ENCODE data around the gene MSMP. TPM values are rescaled to one million over a fixed set of nuclear protein-coding genes. Genes with fewer than 3 reads are reported as not detected.
A peak's percentile ranks its signal among the peaks of the same experiment; 100 is the strongest.

Gene MSMP
- total and polyA plus RNA-seq, 5 experiments from 2014 or later = 0.88 to 1.7 (median 1.3) TPM; not detected in 2

DNA sequence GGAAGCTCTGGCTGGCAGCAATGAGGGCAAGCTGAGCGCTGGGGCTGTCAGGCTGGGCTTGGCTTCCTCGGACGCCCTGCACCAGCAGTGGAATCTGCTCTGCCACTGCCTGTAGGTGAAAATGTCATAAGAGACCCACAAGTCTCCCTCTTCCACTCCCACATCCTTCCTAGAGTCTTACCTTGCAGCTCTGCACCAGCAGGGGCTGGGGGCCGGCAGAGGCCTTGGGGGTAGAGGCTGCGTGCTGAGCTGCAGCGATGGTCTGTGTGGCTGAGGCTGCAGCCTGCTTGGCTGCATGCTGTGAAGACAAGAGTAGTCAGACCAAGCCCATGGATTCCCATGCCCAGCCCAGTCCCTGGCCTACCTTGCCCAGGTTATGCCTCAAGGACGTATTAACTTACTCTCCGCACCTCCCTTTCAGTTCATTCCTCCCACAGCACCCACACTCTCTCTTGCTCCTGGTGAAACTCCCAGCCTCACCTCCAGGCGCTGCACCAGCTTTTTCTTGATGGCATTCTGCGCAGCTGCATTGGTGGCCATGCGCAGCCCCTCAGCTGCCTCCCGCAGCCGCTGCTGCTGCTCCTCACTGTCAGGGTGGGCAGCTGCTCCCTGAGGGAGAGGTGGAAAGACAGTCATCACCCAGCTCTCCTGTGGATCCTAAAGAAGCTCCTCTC lies 39.4 kb downstream of the MSMP start:
- Mint-ChIP-seq H3K36me3 (peaks cover 0 to 95% (median 26%) of the 10 kb centered on the region in 3 donors), H3K27ac (peak overlapping the region in 5 of 10 donors; percentile 20 to 76 (median 53)), H3K4me3 (no peak overlapping the region), H3K4me1 (peaks cover 0 to 12% (median 6%) of the 10 kb centered on the region in 4 donors), H3K27me3 (no peaks in the 10 kb centered on the region), H3K9me3 (no peaks in the 10 kb centered on the region)
- POLR2A ChIA-PET = no interaction called here
- DNase-seq (no peak), ATAC-seq (no peak)

DNA sequence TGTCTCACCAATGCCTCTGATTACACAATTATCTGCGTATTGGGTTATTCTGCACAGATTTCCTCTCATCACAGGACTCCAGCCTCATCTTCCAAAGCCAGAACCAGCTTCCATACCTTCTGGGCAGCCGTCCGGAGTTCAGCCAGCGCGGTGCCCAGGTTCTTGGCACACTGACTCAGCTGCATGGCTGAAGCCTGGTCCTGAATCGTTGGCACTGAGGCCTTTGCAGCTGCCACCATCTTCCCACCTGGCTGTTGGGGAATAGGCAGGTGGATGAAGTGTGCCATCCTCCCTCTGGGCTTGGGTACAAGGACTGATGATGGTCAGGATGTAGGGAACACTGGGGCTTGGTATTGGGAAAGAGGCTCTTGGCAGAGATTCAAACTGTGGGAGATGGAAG lies 40.0 kb downstream of the MSMP start:
- no peak overlapping the region for H3K4me3 Mint-ChIP-seq
- DNase-seq (no peak), ATAC-seq (no peak)
- POLR2A ChIA-PET = interaction anchor here (1.9 kb wide), 1 partner anchor 18 kb away, joined by 4 read pairs; the partner anchor contains the start of gene TLN1
- H3K27ac Mint-ChIP-seq = peak overlapping the region in 2 of 10 donors; percentile 66 to 76
- H3K36me3 Mint-ChIP-seq = peaks cover 0 to 94% (median 23%) of the 10 kb centered on the region in 3 donors
- H3K4me1 Mint-ChIP-seq = peaks cover 0 to 12% (median 4%) of the 10 kb centered on the region in 4 donors
- no peaks in the 10 kb centered on the region for H3K9me3 Mint-ChIP-seq
- H3K27me3 Mint-ChIP-seq = no peaks in the 10 kb centered on the region

DNA sequence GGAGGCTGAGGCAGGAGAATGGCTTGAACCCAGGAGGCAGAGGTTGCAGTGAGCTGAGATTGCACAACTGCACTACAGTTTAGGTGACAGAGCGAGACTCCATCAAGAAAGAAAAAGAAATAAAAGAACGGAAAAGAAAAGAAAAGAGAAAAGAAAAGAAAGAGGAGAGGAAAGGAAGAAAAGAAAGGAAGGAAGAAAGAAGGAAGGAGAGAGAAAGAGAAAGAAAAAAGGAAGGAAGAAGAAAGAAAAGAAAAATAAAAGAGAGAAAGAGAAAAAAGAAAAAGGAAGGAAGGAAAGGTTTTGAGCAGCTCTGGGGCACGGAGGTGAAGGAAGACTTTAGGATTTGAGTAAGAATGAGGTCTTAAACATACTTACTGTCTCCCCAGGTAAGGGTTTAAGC lies 40.5 kb downstream of the MSMP start:
- H3K36me3 Mint-ChIP-seq = peaks cover 0 to 94% (median 23%) of the 10 kb centered on the region in 3 donors
- H3K9me3 Mint-ChIP-seq = no peaks in the 10 kb centered on the region
- peak overlapping the region in 4 of 10 donors; percentile 14 to 44 (median 33) for H3K27ac Mint-ChIP-seq
- H3K4me1 Mint-ChIP-seq = peaks cover 0 to 12% (median 2%) of the 10 kb centered on the region in 4 donors
- no peak overlapping the region for H3K4me3 Mint-ChIP-seq
- DNase-seq = no peak
- ATAC-seq = no peak
- no peaks in the 10 kb centered on the region for H3K27me3 Mint-ChIP-seq
- POLR2A ChIA-PET = interaction anchor here (1.9 kb wide), 1 partner anchor 18 kb away, joined by 4 read pairs; the partner anchor contains the start of gene TLN1

- ATAC-seq (no peak), DNase-seq (no peak)
- no peaks in the 10 kb centered on the region for H3K27me3 Mint-ChIP-seq
- H3K9me3 Mint-ChIP-seq = no peaks in the 10 kb centered on the region
- H3K4me3 Mint-ChIP-seq = no peak overlapping the region
- POLR2A ChIA-PET = interaction anchor here (0.6 to 1.9 kb wide), 3 partner anchors 15 to 95 kb away, joined by 3 to 5 read pairs (median 4); partner anchors contain the start of genes CD72 and TLN1
- H3K27ac Mint-ChIP-seq = peak overlapping the region in 1 of 10 donors; percentile 15
- H3K36me3 Mint-ChIP-seq = peaks cover 3 to 94% (median 21%) of the 10 kb centered on the region in 3 donors
- H3K4me1 Mint-ChIP-seq = peaks cover 0 to 9% (median 2%) of the 10 kb centered on the region in 4 donors
Observed at GRCh38 chr9:35712762-35713400, 41.2 kb downstream of the MSMP start.

DNA sequence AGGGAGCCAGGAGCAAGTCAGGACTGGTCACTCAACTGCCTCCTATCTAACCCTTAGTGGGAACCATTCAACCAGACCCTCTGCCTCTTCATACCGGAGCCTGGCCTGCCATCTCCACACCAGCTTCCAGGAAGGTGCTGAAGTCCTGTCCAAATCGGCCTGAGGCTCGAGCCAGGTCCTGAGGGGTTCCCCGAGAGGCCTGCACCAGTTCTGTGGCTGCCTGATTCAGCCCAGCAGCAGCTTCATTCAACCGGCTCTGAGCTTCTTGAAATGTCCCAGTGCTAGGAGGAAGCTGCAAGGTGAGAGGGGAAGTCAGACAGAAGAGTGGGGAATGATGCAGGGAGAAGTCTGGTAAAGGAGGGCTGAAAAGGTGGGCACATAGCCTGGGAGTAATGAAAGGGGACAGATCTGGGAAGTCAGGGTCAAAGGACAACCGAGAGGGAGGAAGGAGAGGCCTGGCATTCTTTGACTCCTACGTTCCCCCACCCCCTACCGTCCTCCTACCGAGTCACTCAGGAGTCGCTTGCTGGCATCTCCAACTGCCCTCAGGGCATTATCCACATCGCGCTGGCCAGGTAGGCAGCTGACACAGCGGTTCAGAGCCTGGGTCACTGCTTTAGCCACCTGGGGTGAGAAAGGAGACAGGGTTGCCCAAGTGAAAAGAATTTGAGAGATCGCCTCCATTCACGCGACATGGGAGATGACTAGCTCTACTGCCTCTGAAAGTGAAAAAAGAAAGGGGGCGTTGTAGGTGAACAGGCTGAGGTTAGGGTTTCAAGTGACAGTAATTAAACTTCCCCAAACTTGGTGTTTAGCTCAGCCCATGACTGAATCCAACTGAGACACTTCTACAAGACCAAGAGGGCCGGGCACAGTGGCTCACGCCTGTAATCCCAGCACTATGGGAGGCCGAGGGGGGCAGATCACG lies 42.3 kb downstream of the MSMP start:
- peaks cover 0 to 13% (median 2%) of the 10 kb centered on the region in 4 donors for H3K4me1 Mint-ChIP-seq
- peaks cover 10 to 94% (median 31%) of the 10 kb centered on the region in 3 donors for H3K36me3 Mint-ChIP-seq
- peak overlapping the region in 1 of 10 donors; percentile 78 for H3K27ac Mint-ChIP-seq
- H3K27me3 Mint-ChIP-seq = no peaks in the 10 kb centered on the region
- POLR2A ChIA-PET = no interaction called here
- H3K9me3 Mint-ChIP-seq = no peaks in the 10 kb centered on the region
- ATAC-seq (no peak), DNase-seq (no peak)
- no peak overlapping the region for H3K4me3 Mint-ChIP-seq

- Mint-ChIP-seq H3K36me3 (peaks cover 10 to 94% (median 32%) of the 10 kb centered on the region in 3 donors), H3K27me3 (no peaks in the 10 kb centered on the region), H3K27ac (peak overlapping the region in 4 of 10 donors; percentile 24 to 54 (median 38)), H3K4me1 (peaks cover 0 to 15% (median 0%) of the 10 kb centered on the region in 4 donors), H3K4me3 (no peak overlapping the region), H3K9me3 (no peaks in the 10 kb centered on the region)
- POLR2A ChIA-PET = no interaction called here
- ATAC-seq = no peak
- DNase-seq = no peak
Observed at GRCh38 chr9:35710818-35711500, 43.1 kb downstream of the MSMP start.

- POLR2A ChIA-PET = interaction anchor here (1.8 kb wide), 1 partner anchor 23 kb away, joined by 4 read pairs; no protein-coding TSS in a partner anchor
- H3K27me3 Mint-ChIP-seq = no peaks in the 10 kb centered on the region
- DNase-seq (no peak), ATAC-seq (no peak)
- no peaks in the 10 kb centered on the region for H3K9me3 Mint-ChIP-seq
- no peak overlapping the region for H3K4me3 Mint-ChIP-seq
- peaks cover 0 to 10% (median 0%) of the 10 kb centered on the region in 4 donors for H3K4me1 Mint-ChIP-seq
- H3K36me3 Mint-ChIP-seq = peaks cover 14 to 72% (median 36%) of the 10 kb centered on the region in 3 donors
- peak overlapping the region in 3 of 10 donors; percentile 53 to 78 (median 59) for H3K27ac Mint-ChIP-seq
Observed at GRCh38 chr9:35708146-35708545, 45.9 kb downstream of the MSMP start.

- no peak for DNase-seq
- no peak overlapping the region for H3K4me3 Mint-ChIP-seq
- peak overlapping the region in 6 of 10 donors; percentile 21 to 84 (median 70) for H3K27ac Mint-ChIP-seq
- POLR2A ChIA-PET = interaction anchor here (1.3 to 2.5 kb wide), 3 partner anchors 11 to 49 kb away, joined by 3 to 8 read pairs (median 4); partner anchors contain the start of genes CCDC107 and RMRP
- ATAC-seq = no peak
- H3K27me3 Mint-ChIP-seq = no peaks in the 10 kb centered on the region
- H3K4me1 Mint-ChIP-seq = peaks cover 0 to 10% (median 0%) of the 10 kb centered on the region in 4 donors
- peaks cover 14 to 60% (median 37%) of the 10 kb centered on the region in 3 donors for H3K36me3 Mint-ChIP-seq
- no peaks in the 10 kb centered on the region for H3K9me3 Mint-ChIP-seq
Observed at GRCh38 chr9:35706951-35707350, 47.1 kb downstream of the MSMP start.

DNA sequence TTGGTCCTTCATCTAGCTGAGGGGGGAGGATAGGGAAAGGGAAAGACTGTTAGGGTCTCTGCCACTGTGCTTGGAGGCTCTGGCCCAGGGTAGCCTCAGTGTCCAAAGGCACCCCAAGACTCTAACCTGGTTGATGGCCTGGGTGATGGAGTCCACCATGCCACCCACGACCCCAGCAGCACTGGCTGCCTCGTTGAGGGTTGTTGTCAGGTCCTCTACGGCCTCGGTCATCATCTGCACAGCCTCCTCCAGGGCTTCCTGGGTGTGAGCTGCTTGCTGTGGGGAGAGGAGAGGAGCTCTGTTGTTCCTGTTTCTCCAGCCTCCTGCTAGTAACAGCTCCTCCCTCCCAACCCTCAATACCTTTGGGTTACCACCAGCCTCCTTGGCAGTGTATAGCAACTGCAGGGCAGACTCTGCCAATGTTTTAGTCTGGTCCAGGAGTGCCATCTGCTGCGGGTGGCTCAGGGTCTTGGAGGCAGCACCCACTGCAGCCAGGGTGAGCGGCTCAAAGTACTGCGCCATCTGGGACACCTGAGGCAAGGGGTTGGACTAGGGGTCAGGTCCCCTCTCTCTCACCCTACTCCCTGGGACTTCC lies 48.1 kb downstream of the MSMP start:
- Mint-ChIP-seq H3K4me1 (peaks cover 0 to 8% (median 0%) of the 10 kb centered on the region in 4 donors), H3K9me3 (no peaks in the 10 kb centered on the region), H3K27ac (peak overlapping the region in 2 of 10 donors; percentile 29 to 63), H3K27me3 (no peaks in the 10 kb centered on the region), H3K4me3 (no peak overlapping the region), H3K36me3 (peaks cover 14 to 49% (median 34%) of the 10 kb centered on the region in 3 donors)
- DNase-seq = no peak
- no peak for ATAC-seq
- POLR2A ChIA-PET = interaction anchor here (1.3 to 2.5 kb wide), 2 partner anchors 10 to 48 kb away, joined by 3 to 8 read pairs; partner anchors contain the start of genes CCDC107 and RMRP

DNA sequence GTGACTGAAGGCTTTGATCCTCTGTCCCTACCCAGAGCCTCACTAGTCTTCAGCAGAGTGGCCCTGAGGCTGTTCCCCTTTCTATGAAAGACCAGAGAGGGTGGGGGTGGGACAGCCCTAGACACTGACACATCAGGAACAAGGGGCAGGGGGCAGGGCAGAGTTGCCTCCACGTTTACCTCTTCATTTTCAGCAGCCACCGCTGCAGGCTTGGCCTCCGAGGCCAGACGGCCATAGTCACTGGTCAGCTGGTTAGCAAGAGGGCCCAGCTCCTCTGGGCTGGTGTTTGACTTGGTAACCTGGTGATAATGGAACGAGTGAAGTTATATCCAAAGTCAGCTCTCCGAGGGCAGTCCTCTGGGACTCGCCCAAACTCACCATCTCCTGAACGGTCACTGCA lies 48.7 kb downstream of the MSMP start:
- Mint-ChIP-seq H3K9me3 (no peaks in the 10 kb centered on the region), H3K27ac (peak overlapping the region in 1 of 10 donors; percentile 29), H3K4me3 (no peak overlapping the region), H3K27me3 (no peaks in the 10 kb centered on the region), H3K4me1 (peaks cover 0 to 8% (median 0%) of the 10 kb centered on the region in 4 donors), H3K36me3 (peaks cover 14 to 44% (median 29%) of the 10 kb centered on the region in 3 donors)
- POLR2A ChIA-PET = interaction anchor here (1.1 to 2.5 kb wide), 2 partner anchors 9 to 55 kb away, joined by 3 to 8 read pairs; partner anchors contain the start of gene SIT1
- ATAC-seq = no peak
- no peak for DNase-seq

All from naive thymus-derived CD8-positive, alpha-beta T cell (primary cell).